Activated CD4-positive, alpha-beta T cell treated with anti-CD3 and anti-CD28 coated beads, Interleukin-2, amount 10 ng/mL, durations not matched to agents 7 days and 5 days (primary cell): ENCODE results near the gene GIMAP2. TPM values are rescaled to one million over a fixed set of nuclear protein-coding genes. Genes with fewer than 3 reads are reported as not detected.

Experiments used
- CTCF ChIA-PET: fragments of 350-600 bp; sonication (Branson Sonifier 250); formaldehyde crosslinking; loops from one replicate; lab custom pipeline; 2021; ENCODE audit warnings: antibody characterized with exemption; lab: Charles Lee
- POLR2A ChIA-PET: fragments of 350-600 bp; sonication (Branson Sonifier 250); formaldehyde crosslinking; loops from one replicate; lab custom pipeline; 2021; ENCODE audit warnings: antibody characterized with exemption; lab: Charles Lee
- DNase-seq: peaks from one replicate; pipeline ENCODE4 v3.0.0-alpha.2; 2020
- H3K27ac Mint-ChIP-seq: one replicate; pipeline ENCODE4 v1.8.0; 2021; ENCODE audit warnings: mild to moderate bottlenecking, moderate library complexity, mixed read lengths
- H3K27me3 Mint-ChIP-seq: one replicate; pipeline ENCODE4 v1.8.0; 2021; ENCODE audit warnings: mixed read lengths
- H3K36me3 Mint-ChIP-seq: one replicate; pipeline ENCODE4 v1.8.0; 2021; ENCODE audit warnings: low read depth, mixed read lengths
- H3K4me1 Mint-ChIP-seq: one replicate; pipeline ENCODE4 v1.8.0; 2021; ENCODE audit warnings: mixed read lengths
- H3K4me3 Mint-ChIP-seq: one replicate; pipeline ENCODE4 v1.8.0; 2021; ENCODE audit warnings: mild to moderate bottlenecking, moderate library complexity, mixed read lengths
- H3K9me3 Mint-ChIP-seq: one replicate; pipeline ENCODE4 v1.8.0; 2021; ENCODE audit warnings: mixed read lengths
- total RNA-seq, 2 experiments: library from RNA; stranded (reverse); gene quantifications; one replicate each; pipeline ENCODE4 v1.2.3, GENCODE V29; 2021

The GIMAP2 gene
- total RNA-seq, 2 experiments from 2014 or later = 97.7 to 102 TPM

- Mint-ChIP-seq H3K36me3 (peaks cover 89% of the 10 kb centered on the region), H3K4me3 (no peak overlapping the region), H3K27me3 (no peaks in the 10 kb centered on the region), H3K4me1 (peaks cover 74% of the 10 kb centered on the region), H3K27ac (no peak overlapping the region), H3K9me3 (peaks cover 27% of the 10 kb centered on the region)
- POLR2A ChIA-PET = no interaction called here
- CTCF ChIA-PET = interaction anchor here (0.7 to 2.8 kb wide), 2 partner anchors 12 to 133 kb away, joined by 3 to 13 read pairs; no protein-coding TSS in a partner anchor
- DNase-seq = no peak
Observed at GRCh38 chr7:150719960-150720891, 34.7 kb downstream of the GIMAP2 start.

GRCh38 chr7:150721970-150722373, 36.5 kb downstream of the GIMAP2 start:
- H3K4me1 Mint-ChIP-seq = peaks cover 67% of the 10 kb centered on the region
- CTCF ChIA-PET = interaction anchor here (1.2 to 2.8 kb wide), 3 partner anchors 10 to 24 kb away, joined by 3 to 13 read pairs (median 3); no protein-coding TSS in a partner anchor
- peaks cover 97% of the 10 kb centered on the region for H3K36me3 Mint-ChIP-seq
- DNase-seq = no peak
- POLR2A ChIA-PET = interaction anchor here (0.5 kb wide), 1 partner anchor 10 kb away, joined by 3 read pairs; no protein-coding TSS in a partner anchor
- H3K9me3 Mint-ChIP-seq = peaks cover 37% of the 10 kb centered on the region
- H3K4me3 Mint-ChIP-seq = no peak overlapping the region
- H3K27me3 Mint-ChIP-seq = no peaks in the 10 kb centered on the region
- H3K27ac Mint-ChIP-seq = no peak overlapping the region

- Mint-ChIP-seq H3K9me3 (peaks cover 40% of the 10 kb centered on the region), H3K4me1 (peaks cover 67% of the 10 kb centered on the region), H3K27ac (no peak overlapping the region), H3K36me3 (peaks cover 97% of the 10 kb centered on the region), H3K4me3 (no peak overlapping the region), H3K27me3 (no peaks in the 10 kb centered on the region)
- no peak for DNase-seq
- CTCF ChIA-PET = interaction anchor here (1.0 to 2.8 kb wide), 4 partner anchors 10 to 30 kb away, joined by 3 to 13 read pairs (median 3); no protein-coding TSS in a partner anchor
- POLR2A ChIA-PET = no interaction called here
Observed at GRCh38 chr7:150722431-150722931, 37.0 kb downstream of the GIMAP2 start.

DNA sequence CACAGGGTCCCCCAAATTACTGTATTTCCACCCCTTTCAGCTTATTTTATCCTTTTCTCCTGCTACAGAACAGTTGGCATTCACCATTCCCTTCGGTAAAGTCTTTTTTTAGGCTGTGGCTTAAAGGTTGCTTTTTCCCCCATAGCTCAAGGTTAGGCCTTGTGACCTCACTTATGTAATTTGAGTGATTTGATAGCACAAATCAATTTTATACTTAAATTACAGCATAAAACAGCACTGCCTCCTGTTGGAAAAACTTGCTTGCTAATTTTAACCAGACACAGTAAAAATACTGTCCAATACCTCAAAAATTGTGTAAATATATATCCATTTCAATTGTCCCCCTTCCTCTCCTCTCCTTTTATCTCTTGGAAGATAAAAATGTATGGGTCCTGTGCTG, 38.0 kb downstream of the GIMAP2 start:
- POLR2A ChIA-PET = no interaction called here
- no peak overlapping the region for H3K27ac Mint-ChIP-seq
- peaks cover 46% of the 10 kb centered on the region for H3K9me3 Mint-ChIP-seq
- H3K4me3 Mint-ChIP-seq = no peak overlapping the region
- peaks cover 60% of the 10 kb centered on the region for H3K4me1 Mint-ChIP-seq
- CTCF ChIA-PET = interaction anchor here (0.9 to 1.3 kb wide), 4 partner anchors 11 to 31 kb away, joined by 3 read pairs; no protein-coding TSS in a partner anchor
- no peak for DNase-seq
- no peaks in the 10 kb centered on the region for H3K27me3 Mint-ChIP-seq
- peaks cover 97% of the 10 kb centered on the region for H3K36me3 Mint-ChIP-seq

GRCh38 chr7:150727381-150727780, 41.9 kb downstream of the GIMAP2 start:
- Mint-ChIP-seq H3K27ac (no peak overlapping the region), H3K4me3 (no peak overlapping the region)
- POLR2A ChIA-PET = no interaction called here

DNA sequence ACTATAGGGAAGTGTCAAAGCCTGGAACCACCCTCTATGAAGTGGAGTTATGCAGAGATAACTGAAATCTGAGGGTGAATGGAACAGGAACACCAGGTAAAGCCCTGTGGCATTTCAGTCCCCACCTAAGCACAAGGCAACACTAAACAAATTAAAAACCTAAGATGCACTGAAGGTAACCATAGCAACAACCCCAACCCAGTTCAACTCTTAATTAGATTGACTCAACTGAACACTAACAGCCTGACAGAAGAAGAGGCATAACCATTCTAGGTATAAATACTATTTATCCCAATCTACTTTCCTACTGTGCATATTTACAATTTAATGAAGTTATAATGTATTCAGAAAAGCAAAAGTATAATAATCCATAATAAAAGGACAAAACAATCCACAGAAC, 42.5 kb downstream of the GIMAP2 start:
- H3K27ac Mint-ChIP-seq = no peak overlapping the region
- H3K4me1 Mint-ChIP-seq = peaks cover 49% of the 10 kb centered on the region
- DNase-seq = no peak
- CTCF ChIA-PET = interaction anchor here (0.6 to 2.2 kb wide), 3 partner anchors 12 to 42 kb away, joined by 3 to 9 read pairs (median 4); partner anchors contain the start of genes GIMAP1 and GIMAP2
- H3K9me3 Mint-ChIP-seq = peaks cover 51% of the 10 kb centered on the region
- H3K36me3 Mint-ChIP-seq = peaks cover 72% of the 10 kb centered on the region
- H3K4me3 Mint-ChIP-seq = no peak overlapping the region
- H3K27me3 Mint-ChIP-seq = no peaks in the 10 kb centered on the region
- POLR2A ChIA-PET = interaction anchor here (0.6 kb wide), 1 partner anchor 12 kb away, joined by 4 read pairs; the partner anchor contains the start of gene GIMAP1

More at GRCh38 chr7:150727381-150727780, 41.9 kb downstream of the GIMAP2 start:
- H3K4me1 Mint-ChIP-seq = peaks cover 48% of the 10 kb centered on the region
- H3K9me3 Mint-ChIP-seq = peaks cover 49% of the 10 kb centered on the region
- no peak for DNase-seq
- CTCF ChIA-PET = interaction anchor here (0.6 to 2.2 kb wide), 3 partner anchors 12 to 41 kb away, joined by 3 to 9 read pairs (median 4); partner anchors contain the start of genes GIMAP1 and GIMAP2
- peaks cover 78% of the 10 kb centered on the region for H3K36me3 Mint-ChIP-seq
- no peaks in the 10 kb centered on the region for H3K27me3 Mint-ChIP-seq

GRCh38 chr7:150728609-150729008, 43.1 kb downstream of the GIMAP2 start:
- peaks cover 55% of the 10 kb centered on the region for H3K9me3 Mint-ChIP-seq
- H3K27ac Mint-ChIP-seq = no peak overlapping the region
- peaks cover 49% of the 10 kb centered on the region for H3K4me1 Mint-ChIP-seq
- H3K4me3 Mint-ChIP-seq = no peak overlapping the region
- no peak for DNase-seq
- peaks cover 72% of the 10 kb centered on the region for H3K36me3 Mint-ChIP-seq
- ChIA-PET POLR2A (interaction anchor here (0.6 kb wide), 1 partner anchor 14 kb away, joined by 3 read pairs; no protein-coding TSS in a partner anchor), CTCF (interaction anchor here (0.8 to 1.6 kb wide), 3 partner anchors 9 to 61 kb away, joined by 3 to 5 read pairs (median 3); partner anchors contain the start of genes GIMAP1 and GIMAP5)
- no peaks in the 10 kb centered on the region for H3K27me3 Mint-ChIP-seq

GRCh38 chr7:150731916-150732315, 46.4 kb downstream of the GIMAP2 start:
- DNase-seq = no peak
- Mint-ChIP-seq H3K4me1 (peaks cover 71% of the 10 kb centered on the region), H3K27me3 (no peaks in the 10 kb centered on the region), H3K27ac (peak overlapping the region; percentile 63), H3K9me3 (peaks cover 40% of the 10 kb centered on the region), H3K36me3 (peaks cover 55% of the 10 kb centered on the region), H3K4me3 (peak overlapping the region; percentile 8)
- CTCF ChIA-PET = interaction anchor here (0.9 to 2.8 kb wide), 11 partner anchors 11 to 283 kb away, joined by 3 to 20 read pairs (median 4); partner anchors contain the start of genes GIMAP1, GIMAP2 and GIMAP6
- POLR2A ChIA-PET = interaction anchor here (0.6 kb wide), 1 partner anchor 10 kb away, joined by 3 read pairs; no protein-coding TSS in a partner anchor

DNA sequence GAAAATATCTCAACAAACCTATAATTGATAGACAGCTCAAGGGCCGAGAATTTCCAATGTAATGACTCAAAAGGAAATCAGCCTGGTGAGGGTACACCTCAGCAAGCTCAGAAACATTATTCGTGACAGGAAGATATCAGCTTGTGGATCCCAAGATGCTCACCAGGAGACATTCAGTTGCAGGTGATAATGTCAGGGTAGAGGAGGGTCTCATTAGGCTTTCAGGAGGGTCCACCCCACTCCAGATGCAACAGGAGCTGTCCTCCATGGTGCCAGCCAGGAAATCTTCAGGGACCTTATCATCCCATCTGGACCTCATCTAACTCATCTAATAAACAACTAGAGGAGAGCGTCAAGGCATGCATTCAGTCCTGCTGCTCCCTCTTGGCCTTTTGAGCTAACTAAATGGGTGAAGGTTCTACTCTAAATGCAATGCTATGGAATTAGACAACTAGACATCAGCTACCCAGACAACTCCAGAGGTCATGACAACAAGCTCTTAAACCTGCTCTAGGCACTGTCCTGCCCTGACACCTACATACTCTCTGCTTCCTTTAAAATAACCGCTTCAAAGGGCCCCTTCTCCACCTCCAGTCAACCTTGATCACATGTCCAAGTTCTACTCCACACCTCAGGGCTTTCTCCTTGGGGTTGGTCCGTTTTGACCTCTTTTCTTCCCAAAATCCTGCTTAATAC, 47.4 kb downstream of the GIMAP2 start:
- H3K4me1 Mint-ChIP-seq = peaks cover 69% of the 10 kb centered on the region
- H3K27ac Mint-ChIP-seq = peak overlapping the region; percentile 72
- ChIA-PET POLR2A (interaction anchor here (0.8 kb wide), 1 partner anchor 9 kb away, joined by 4 read pairs; no protein-coding TSS in a partner anchor), CTCF (interaction anchor here (0.5 to 2.8 kb wide), 13 partner anchors 11 to 286 kb away, joined by 3 to 20 read pairs (median 5); partner anchors contain the start of genes GIMAP1 and GIMAP2)
- no peaks in the 10 kb centered on the region for H3K27me3 Mint-ChIP-seq
- H3K9me3 Mint-ChIP-seq = peaks cover 31% of the 10 kb centered on the region
- DNase-seq = no peak
- H3K36me3 Mint-ChIP-seq = peaks cover 50% of the 10 kb centered on the region
- H3K4me3 Mint-ChIP-seq = no peak overlapping the region

DNA sequence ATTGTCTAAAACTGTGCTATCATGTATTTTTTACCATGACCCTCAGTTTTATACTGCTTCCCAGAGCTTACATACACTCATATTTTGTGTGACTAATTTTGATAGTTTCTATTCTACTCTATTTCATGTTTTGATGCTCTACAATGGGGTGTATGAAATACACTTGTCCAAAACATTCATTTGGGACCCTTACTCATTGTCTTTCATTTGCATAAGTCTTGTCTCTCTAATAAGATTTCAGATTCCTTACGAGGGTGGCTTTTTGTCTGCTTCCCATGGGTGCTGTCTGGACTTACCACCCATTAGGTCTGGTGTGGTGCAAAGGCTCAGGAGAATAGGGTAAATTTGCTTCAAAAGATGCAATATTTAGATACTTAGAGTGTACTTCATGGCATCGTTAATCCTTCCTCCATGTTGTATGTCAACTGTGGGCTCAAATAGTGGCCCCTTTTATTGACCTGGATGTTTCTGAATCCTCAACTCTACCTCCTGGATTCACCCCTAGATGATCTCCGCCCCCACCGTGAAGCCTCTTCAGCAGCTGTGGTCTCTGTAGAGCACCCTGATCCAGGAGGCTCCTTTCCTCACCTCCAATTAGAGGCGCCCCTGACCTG, 48.1 kb downstream of the GIMAP2 start:
- DNase-seq = no peak
- peaks cover 69% of the 10 kb centered on the region for H3K4me1 Mint-ChIP-seq
- no peaks in the 10 kb centered on the region for H3K27me3 Mint-ChIP-seq
- H3K36me3 Mint-ChIP-seq = peaks cover 50% of the 10 kb centered on the region
- ChIA-PET POLR2A (no interaction called here), CTCF (interaction anchor here (1.0 to 2.8 kb wide), 8 partner anchors 10 to 286 kb away, joined by 3 to 20 read pairs (median 6); partner anchors contain the start of gene GIMAP1)
- no peak overlapping the region for H3K4me3 Mint-ChIP-seq
- H3K27ac Mint-ChIP-seq = peak overlapping the region; percentile 72
- peaks cover 25% of the 10 kb centered on the region for H3K9me3 Mint-ChIP-seq

GRCh38 chr7:150734254-150734653, 48.7 kb downstream of the GIMAP2 start:
- CTCF ChIA-PET = interaction anchor here (1.1 to 1.9 kb wide), 3 partner anchors 18 to 285 kb away, joined by 4 to 6 read pairs (median 6); partner anchors contain the start of gene GIMAP1
- Mint-ChIP-seq H3K27ac (peak overlapping the region; percentile 16), H3K36me3 (peaks cover 52% of the 10 kb centered on the region), H3K4me3 (no peak overlapping the region), H3K27me3 (no peaks in the 10 kb centered on the region), H3K4me1 (peaks cover 69% of the 10 kb centered on the region), H3K9me3 (peaks cover 23% of the 10 kb centered on the region)
- POLR2A ChIA-PET = no interaction called here
- DNase-seq = no peak
